ENCODE measurements around the gene RXRA.

RXRA gene

GRCh38 chr9:134420974-134421432 lies 94.7 kb downstream of the RXRA start:
- DNase-seq, result no peak

GRCh38 chr9:134421888-134422287 lies 95.6 kb downstream of the RXRA start:
- DNase-seq, result no peak

DNA sequence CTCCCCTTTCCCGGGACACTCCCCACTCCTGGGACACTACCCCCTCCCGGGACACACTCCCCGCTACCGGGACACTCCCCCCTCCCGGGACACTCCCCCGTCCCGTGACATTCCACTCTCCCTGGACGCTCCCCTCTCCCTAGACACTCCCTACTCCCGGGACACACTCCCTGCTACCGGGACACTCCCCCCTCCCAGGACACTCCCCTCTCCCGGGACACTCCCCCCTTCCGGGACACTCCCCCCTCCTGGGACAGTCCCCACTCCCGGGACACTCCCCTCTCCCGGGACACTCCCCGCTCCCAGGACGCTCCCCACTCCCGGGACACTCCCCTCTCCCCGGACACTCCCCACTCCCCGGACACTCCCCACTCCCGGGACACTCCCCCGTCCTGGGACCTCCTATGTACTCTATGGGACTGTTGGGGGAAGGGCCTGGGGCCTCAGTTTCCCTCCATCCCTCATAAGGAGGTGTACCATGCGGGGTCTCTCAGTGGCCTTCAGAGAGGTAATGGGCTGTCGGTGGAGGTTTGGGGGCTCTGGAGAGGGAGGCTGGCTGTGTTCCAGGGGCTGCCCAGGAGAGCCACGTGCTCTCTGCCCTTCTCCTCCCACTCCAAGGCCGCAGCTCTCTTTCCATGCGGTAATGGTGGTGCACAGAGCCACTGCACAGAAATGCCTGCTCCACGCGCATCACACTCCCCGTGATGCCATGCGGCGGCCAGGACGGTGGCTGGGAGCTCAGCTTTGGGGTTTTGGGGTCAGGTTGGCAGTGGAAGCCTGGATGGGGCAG lies 96.2 kb downstream of the RXRA start:
- DNase-seq, result no peak

GRCh38 chr9:134423166-134423565 lies 96.9 kb downstream of the RXRA start:
- no peak for DNase-seq

DNA sequence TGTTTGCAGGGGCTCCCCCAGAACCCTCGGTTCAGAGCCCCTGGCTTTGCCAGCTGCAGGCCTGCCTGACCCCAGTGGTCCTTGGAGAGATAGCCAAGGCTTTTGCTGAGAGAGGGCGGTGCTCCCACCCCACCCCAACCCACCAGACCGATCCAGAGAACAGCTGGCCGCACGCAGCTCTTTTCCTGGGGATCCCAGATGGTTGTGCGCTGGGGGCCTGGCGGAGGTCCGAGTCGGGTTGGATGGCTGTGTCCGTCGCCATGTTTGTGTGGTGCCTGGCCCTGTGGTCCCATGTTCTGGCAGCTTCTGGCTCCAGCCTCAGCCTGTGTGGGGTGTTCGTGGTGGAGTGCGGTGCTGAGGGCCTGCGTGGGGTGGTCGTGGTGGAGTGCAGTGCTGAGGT lies 97.5 kb downstream of the RXRA start:
- DNase-seq, result no peak

DNA sequence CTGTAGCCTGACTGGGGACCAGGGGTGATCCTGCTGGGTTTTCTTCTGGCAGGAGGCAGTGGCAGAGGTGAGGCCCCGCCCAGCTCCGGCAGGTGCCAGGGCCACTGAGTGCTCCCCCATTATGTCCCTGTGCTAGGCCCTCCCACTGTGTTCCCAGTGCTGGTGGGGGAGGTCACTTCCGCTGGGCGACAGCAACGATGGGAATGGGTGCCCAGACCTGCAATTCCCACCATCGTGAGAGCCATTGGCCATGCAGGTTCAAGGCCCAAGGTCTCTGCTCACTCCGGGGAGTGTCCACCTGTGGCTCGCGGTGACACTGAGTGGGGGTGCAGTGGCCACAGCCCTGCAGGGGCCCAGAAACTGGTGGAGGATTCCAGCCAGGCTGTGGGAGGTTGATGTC lies 98.6 kb downstream of the RXRA start:
- no peak for DNase-seq

- no peak for DNase-seq
Measured at GRCh38 chr9:134425401-134425800, 99.1 kb downstream of the RXRA start.

- no peak for DNase-seq
Measured at GRCh38 chr9:134425812-134426211, 99.6 kb downstream of the RXRA start.

GRCh38 chr9:134426436-134426835 lies 100.2 kb downstream of the RXRA start:
- no peak for DNase-seq

- no peak for DNase-seq
Measured at GRCh38 chr9:134427153-134427782, 101.0 kb downstream of the RXRA start.

GRCh38 chr9:134428559-134428958 lies 102.3 kb downstream of the RXRA start:
- no peak for DNase-seq

DNA sequence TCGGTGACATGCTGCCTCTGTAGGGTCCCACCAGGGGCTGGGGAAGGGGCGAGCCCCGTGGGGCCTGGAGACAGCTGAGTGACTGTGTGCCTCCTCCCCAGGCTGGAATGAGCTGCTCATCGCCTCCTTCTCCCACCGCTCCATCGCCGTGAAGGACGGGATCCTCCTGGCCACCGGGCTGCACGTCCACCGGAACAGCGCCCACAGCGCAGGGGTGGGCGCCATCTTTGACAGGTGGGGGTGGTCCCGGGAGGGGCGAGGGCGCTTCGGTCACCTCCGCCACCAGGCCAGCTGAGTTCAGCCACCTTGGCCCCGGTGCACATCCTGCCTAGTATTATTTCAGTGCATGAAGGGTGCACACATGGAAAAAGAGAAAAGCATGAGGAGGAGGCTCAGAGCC lies 102.8 kb downstream of the RXRA start:
- no peak for DNase-seq

DNA sequence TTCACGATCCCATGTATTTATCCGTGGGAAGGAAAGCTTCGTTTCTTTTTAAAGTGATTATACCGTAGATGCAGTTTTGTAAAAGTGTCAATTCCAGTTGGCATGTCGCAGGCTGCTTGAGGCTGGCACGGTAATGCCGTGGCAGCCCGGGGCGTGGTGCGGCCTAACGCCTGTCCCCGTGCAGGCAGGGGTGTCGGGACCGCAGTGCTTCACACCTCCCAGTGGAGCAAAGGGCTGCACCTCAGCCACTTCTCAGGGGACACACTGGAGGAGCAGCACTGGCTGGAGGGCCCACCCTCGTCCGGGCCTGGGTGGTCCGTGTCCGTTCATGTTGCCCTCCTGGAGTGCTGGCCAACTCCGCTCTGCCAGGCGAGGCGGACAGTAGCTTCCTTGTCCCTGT lies 103.2 kb downstream of the RXRA start:
- DNase-seq, result no peak

GRCh38 chr9:134431095-134431494 lies 104.8 kb downstream of the RXRA start:
- DNase-seq, result no peak

DNA sequence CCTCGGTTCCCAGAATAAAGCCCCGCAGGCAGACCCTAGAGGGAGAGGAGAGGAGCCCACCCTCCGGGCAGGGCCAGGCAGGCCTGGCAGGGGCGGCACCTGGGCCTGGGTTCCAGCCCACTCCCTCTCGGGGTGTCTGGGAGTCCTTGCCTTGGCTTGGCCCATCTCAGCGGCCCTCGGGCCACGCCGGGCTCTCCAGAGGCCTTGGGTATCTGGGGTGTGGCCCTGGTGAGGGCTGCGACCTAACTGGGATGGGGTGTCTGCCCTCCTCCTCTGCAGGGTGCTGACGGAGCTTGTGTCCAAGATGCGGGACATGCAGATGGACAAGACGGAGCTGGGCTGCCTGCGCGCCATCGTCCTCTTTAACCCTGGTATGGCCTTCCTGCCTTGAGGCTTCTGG lies 105.4 kb downstream of the RXRA start:
- no peak for DNase-seq

GRCh38 chr9:134432471-134432870 lies 106.2 kb downstream of the RXRA start:
- no peak for DNase-seq

DNA sequence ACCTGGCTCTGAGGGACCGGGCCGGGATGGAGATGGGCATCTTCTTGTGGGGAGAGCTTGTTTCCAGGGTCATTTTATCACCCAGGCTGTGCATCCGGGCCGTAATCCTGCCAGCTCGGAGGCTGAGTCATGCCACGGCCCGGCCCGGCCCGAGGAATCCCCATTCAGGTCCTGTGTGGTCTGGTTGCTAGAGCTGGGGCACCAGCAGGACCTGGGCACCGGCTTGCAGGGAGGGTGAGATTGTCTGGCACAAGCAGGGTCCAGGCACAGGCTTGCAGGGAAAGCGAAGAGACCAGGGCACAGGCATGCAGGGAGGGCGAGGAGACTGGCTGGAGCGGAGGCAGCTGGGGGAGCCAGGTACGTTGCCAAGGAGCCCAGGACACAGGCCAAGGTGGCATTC lies 106.8 kb downstream of the RXRA start:
- no peak for DNase-seq

GRCh38 chr9:134433909-134434882 lies 107.9 kb downstream of the RXRA start:
- DNase-seq, result no peak

DNA sequence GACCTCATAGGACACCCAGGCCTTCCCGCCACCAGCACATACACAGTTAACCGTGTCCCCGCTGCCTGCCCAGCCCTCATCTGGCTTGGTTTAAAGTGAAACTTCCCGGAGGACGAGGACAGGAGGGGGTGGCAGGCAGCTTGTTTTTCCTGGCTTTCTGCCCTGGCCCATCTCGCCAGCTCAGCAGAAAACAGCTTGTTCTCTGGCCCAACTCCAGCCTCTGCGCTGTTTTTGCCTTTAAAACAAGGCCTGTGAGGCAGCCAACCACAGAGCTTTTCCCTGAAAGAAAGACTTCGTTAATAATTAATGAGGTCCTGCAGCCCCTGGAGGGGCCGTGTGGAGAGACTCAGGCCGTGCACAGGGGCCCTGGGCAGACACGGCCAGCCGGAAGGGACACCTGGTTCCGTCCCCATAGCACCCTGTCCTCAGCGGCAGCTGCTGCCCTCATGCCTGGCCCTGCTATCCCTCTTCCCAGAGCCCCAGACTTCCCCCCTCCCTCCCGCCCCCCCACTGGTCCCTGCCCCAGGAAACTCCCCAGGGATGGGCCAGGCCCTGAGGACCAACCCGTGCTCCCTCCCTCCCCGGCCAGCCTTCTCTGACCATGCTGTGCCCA lies 108.7 kb downstream of the RXRA start:
- no peak for DNase-seq

- DNase-seq, result no peak
Measured at GRCh38 chr9:134435550-134436378, 109.5 kb downstream of the RXRA start.

- DNase-seq, result no peak
Measured at GRCh38 chr9:134436379-134436762, 110.1 kb downstream of the RXRA start.

- no peak for DNase-seq
Measured at GRCh38 chr9:134436911-134437310, 110.7 kb downstream of the RXRA start.
